ENCODE data around the gene FNDC11.

The FNDC11 gene

DNA sequence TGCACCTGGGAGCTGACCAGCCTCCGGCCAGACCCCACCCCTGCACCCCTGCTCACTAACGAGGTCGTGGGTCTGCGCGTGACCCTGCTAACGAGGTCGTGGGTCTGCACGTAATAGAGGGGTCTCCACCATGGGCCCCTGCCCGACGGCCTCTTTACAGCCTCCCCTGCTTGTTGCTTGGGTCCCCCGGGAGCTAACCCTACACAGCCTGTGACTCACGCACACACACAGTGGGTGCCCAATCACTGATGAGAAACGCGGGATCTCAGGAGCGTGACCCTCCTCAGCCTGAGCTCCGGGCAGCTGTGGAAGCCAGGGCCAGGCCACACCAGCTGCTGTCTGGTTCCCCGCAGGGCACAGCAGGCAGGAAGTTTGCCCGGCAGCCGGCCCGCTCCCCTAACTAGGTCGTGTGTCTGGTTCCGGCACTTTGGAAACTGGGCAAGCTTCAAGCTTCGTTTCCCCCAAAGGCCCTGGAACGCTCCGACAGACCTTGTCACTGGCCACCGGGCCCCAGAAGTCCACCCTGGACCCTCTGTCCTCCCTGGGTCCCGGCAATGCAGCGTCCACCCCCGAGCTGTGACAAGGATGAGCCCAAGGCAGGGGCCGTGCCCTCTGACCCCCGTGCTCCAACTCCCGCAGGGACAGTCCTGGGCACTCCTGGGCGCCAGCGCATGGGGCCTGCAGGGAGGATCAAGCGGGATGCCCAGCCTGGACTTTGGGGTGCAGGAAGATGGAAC is 17.6 kb upstream of the FNDC11 start:
- no peak for DNase-seq (ENCODE audit: low read depth)
- TF ChIP-seq, protein P1, sequence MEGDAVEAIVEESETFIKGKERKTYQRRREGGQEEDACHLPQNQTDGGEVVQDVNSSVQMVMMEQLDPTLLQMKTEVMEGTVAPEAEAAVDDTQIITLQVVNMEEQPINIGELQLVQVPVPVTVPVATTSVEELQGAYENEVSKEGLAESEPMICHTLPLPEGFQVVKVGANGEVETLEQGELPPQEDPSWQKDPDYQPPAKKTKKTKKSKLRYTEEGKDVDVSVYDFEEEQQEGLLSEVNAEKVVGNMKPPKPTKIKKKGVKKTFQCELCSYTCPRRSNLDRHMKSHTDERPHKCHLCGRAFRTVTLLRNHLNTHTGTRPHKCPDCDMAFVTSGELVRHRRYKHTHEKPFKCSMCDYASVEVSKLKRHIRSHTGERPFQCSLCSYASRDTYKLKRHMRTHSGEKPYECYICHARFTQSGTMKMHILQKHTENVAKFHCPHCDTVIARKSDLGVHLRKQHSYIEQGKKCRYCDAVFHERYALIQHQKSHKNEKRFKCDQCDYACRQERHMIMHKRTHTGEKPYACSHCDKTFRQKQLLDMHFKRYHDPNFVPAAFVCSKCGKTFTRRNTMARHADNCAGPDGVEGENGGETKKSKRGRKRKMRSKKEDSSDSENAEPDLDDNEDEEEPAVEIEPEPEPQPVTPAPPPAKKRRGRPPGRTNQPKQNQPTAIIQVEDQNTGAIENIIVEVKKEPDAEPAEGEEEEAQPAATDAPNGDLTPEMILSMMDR (IDR thresholded peaks at IDR 0.05; ENCODE audit: low read depth, low read length, missing control alignments), result no peak
- peak overlapping the region; percentile 57 for H3K4me3 ChIP-seq (ENCODE audit: low read depth, low read length)

DNA sequence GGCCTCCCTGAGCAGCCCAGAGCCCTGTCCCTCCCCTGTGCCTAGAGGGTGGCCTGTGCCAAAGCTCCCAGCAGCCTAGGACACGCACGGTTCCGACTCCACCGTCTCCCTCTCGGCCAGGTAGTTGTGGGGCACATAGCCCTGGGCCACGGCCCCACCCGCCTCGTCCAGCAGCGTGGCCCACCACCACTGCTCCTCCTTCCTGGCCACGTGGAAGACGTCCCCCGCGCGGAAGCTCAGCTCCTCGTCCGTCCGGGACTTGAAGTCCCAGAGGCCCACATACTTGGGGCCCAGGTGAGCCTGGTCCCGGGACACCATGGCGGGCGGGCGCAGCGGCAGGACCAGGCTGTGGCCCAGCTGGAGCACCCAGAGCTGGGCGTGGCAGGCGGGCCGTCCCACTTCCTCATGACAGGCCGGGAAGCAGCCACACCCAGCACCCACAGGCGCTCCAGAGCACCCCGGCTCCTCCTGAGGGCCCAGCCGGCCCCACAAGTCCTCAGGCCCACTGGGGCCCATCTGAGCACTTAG is 16.9 kb upstream of the FNDC11 start, which contains the start of gene PTK6:
Gene PTK6, minus strand, starts transcription at position 380 of the 528 bp plus-strand sequence. Its CDS starts 62 bp downstream, at position 318.
- TF ChIP-seq, protein P1 (IDR thresholded peaks at IDR 0.05; ENCODE audit: low read depth, low read length, missing control alignments), result no peak
- H3K4me3 ChIP-seq (ENCODE audit: low read depth, low read length), result peak within 1 kb of the TSS; percentile 57
- DNase-seq (ENCODE audit: low read depth), result no peak

DNA sequence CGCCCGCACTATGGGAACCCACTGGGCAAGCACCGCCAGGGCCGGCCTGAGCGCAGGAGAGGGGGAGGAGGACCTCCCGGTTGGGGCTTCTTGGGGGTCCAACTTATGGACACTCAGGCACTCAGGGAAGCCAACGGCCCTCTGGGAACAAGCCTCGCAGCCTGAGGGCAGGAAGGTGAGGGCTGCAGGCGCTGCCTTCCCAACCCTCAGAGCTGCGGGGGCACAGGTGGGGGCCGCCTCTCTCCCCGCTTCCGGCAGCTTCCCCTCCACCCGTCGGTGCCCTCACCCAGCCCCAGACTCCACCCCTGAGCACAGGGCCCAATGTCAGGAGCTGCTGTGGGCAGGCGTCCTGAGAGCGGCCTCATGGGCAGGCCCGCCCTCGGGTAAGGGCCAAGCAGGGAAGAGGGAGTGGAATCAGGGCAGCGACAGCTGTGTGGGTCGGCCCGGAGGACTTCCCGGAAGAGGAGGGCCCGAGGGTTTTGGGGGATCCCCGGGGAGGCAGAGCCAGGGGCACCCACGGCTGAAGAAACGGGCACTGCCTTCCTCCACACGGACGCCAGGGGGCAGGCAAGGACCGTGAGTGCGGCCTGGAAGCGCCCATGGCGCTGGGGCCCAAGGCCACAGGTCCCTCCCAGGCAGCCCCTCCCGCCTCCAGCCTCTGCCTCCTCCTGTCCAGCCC is 16.3 kb upstream of the FNDC11 start:
- peak overlapping the region; percentile 57 for H3K4me3 ChIP-seq (ENCODE audit: low read depth, low read length)
- DNase-seq (ENCODE audit: low read depth), result peak; percentile 93
- TF ChIP-seq, protein P1 (IDR thresholded peaks at IDR 0.05; ENCODE audit: low read depth, low read length, missing control alignments), result peak; percentile 97

DNA sequence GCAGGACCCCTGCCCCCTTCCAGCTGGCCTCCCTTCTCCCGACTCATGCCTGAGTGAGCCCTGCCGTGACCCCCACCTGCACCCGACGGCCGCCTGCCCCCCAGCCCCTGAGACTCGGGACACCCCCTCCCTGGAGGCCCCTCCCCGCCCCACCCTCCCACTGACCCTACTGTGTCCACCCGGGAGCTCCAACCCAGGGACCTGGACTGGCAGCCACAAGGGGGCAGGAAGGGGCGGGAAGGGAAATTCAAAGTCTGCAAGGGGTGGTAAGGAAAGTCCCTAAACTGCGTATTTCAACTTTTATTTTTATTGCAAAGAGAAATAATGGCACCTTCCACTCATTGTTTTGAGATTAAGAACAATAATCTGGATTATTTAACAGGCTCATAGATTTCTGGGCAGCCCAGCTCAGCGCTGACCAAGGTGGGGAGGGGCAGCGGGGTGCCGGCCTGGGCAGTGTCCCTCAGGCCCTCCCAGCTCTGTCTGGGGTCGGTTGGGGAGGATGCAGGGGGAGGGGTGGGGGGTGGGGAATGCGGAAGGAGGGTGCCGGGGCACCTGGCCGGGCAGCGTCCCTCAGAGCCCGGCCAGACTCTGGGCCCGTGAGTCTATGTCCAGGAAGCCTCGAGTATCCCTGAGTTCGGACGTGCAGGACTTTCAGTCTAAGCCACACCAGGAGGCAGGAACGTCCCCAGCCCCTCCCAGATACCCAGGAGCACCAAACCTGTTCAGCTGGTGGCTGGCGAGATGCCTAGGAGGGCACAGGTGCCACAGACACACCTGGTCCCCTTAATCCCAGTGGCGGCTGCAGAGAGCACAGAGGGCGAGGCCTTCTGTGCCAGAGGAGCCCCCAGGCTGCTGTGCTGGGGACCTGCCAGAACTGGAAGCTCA is 15.5 kb upstream of the FNDC11 start:
- TF ChIP-seq, protein P1 (IDR thresholded peaks at IDR 0.05; ENCODE audit: low read depth, low read length, missing control alignments), result no peak
- H3K4me3 ChIP-seq (ENCODE audit: low read depth, low read length), result no peak overlapping the region; the same call in 1 of the 2 replicates
- DNase-seq (ENCODE audit: low read depth), result no peak

DNA sequence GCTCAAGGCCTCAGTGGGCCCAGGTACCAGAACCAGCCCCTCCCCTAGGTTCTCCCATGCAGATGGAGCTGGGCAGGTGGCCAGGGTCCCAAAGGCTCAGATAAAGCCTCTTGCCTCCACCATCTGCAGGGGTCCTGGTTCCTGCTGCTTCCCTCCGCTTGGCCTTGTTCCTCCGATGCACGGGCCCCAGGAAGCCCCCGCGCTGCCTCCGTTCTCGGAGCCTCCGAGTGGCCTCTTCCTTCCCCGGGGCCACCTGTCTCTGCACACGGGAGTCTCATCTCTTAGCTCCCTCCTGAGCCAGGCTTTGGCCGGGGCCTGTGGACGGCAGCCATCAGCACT is 14.9 kb upstream of the FNDC11 start:
- TF ChIP-seq, protein P1 (IDR thresholded peaks at IDR 0.05; ENCODE audit: low read depth, low read length, missing control alignments), result no peak
- DNase-seq (ENCODE audit: low read depth), result no peak
- no peak overlapping the region for H3K4me3 ChIP-seq (ENCODE audit: low read depth, low read length)

DNA sequence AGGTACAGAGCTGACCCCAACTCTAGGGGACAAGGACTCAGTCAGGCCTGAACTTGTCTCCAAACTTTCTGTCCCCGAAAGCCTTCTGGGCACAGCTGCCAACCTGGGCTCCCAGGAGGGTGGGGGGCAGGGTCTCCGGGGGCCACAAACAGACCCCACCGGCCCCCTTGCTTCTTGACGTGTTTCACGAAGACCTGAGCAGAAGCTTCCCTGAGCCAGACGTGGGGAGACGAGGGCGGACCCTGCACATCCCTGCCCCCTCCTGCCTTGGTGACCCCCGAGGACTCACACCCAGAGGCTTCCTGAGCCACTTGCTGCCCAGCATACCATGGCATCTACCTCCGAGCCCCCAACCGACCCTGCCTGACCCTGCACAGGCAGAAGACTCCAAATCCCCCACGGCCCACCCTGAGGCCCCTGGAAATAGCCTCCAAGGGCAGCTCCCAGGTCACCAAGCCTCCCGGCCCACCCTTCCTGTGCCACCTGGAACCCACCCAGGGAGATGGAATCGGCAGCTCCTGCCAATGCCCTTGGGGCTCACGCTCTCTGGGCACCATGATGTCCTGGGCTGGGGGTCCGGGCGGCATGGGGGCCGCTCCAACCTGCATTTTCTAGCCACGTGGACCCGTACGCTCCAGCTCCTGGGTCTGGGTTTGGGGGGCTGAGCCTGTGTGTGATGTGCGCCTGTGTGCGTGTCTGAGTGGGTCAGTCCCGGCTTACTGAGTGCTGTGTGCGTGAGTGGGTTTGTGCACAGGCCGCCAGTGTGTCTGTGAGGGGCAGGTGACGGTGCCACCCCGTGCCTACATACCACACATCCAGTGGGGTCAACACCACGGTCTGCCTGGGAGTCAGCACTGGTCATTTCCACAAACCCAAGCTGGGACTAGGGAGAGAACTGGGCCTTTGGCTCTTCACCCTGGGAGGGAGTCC is 14.3 kb upstream of the FNDC11 start:
- no peak overlapping the region for H3K4me3 ChIP-seq (ENCODE audit: low read depth, low read length)
- DNase-seq (ENCODE audit: low read depth), result no peak
- TF ChIP-seq, protein P1 (IDR thresholded peaks at IDR 0.05; ENCODE audit: low read depth, low read length, missing control alignments), result no peak

Measured in GM12864 (cell line).